Erythroblast (primary cell): ENCODE data around the gene GMEB2.
"Not testable (repeated sequence)": the region's sequence is repeated elsewhere in the genome, so short reads cannot be mapped to it uniquely, and the experiment has no call there.

Experiments
- DNase-seq, 2 experiments: peaks; one replicate each; lab custom pipeline; 2025; lab: John Stamatoyannopoulos, UW
- GATA1 ChIP-seq: IDR thresholded peaks from 2 replicates; pipeline ENCODE4 v1.6.1; 2011; ENCODE audit warnings: low read depth, mild to moderate bottlenecking, control low read depth, low read length, moderate library complexity
- POLR2A ChIP-seq: IDR thresholded peaks from 2 replicates; pipeline ENCODE4 v1.6.1; 2011; ENCODE audit warnings: mild to moderate bottlenecking, low read length

The GMEB2 gene

DNA sequence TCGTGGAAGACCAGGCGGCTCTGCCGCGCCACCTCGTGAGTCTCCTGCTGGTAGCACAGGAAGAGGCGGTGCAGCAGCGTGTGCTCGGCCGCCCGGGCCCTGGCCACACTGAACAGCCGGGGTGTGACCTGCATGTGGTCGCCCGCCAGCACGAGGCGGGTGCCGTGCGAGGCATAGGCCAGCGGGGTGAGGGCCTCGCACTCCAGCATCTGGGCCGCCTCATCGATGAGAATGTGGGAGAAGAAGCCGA lies 59.8 kb downstream of the GMEB2 start:
- no peak for DNase-seq

DNA sequence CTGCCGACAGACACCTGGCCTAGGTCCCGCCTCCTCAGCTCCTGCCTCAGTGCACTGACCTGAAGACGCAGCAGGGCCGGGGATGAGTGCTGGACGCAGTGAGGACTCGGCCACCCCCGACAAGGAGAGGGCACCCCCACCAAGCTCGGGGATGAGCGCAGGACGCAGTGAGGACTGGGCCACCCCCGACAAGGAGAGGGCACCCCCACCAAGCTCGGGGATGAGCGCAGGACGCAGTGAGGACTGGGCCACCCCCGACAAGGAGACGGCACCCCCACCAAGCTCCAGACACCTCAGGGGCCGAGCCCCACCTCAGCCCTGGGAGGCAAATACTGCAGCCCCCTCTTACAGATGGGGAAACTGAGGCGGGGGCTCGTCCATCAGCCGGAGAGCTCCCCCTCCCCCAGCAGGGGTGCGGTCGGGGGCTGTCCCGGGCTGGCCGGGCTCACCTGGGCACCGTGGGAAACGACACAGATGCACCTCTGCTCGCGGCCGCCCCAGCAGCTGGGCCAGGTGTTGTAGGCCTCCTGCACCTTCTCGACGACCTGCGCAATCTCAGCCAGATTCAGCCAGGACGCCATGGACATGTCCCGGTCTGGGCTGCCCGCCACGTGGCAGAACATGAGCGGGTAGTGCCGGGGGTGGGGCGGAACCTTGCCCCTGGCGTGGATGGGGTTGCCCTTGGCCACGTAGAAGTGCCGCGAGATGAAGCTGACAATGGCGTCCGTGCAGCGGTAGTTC lies 60.3 kb downstream of the GMEB2 start:
- no peak for DNase-seq
- TF ChIP-seq GATA1: no peak
- TF ChIP-seq POLR2A: no peak

More for the DNA sequence above, 59.8 kb downstream of the GMEB2 start:
- TF ChIP-seq GATA1 (no peak), POLR2A (no peak)

DNA sequence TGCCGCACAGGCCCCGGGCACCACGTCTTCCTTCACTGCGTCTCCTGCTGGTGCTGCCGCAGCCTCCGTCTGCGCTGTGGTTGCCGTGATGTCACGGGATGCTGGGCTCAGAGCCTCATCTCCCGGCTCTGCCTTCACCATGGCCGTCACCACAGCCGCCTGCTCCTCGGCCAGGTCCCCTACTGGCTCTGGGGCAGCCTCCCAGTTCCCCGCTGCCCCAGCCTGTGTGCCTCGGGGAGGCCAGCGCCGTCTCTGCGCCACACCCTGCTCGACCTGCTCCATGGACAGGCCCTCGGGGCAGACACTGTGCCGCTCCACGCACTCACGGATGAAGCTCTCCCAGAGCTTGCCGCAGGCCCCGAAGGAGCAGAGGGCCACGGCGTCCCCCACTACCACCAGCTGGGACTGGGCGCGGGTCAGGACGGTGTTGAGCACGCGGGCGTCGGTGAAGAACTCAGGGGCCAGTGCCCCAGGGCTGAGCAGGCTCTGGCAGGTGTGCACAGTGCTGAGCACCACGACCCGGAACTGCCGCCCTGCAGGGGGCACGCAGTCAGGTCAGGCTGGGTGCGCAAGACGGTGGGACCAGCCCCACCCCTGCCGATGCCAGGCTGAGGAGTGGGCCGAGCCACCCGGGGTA lies 61.1 kb downstream of the GMEB2 start:
- no peak for TF ChIP-seq GATA1
- TF ChIP-seq POLR2A: no peak
- DNase-seq: no peak

DNA sequence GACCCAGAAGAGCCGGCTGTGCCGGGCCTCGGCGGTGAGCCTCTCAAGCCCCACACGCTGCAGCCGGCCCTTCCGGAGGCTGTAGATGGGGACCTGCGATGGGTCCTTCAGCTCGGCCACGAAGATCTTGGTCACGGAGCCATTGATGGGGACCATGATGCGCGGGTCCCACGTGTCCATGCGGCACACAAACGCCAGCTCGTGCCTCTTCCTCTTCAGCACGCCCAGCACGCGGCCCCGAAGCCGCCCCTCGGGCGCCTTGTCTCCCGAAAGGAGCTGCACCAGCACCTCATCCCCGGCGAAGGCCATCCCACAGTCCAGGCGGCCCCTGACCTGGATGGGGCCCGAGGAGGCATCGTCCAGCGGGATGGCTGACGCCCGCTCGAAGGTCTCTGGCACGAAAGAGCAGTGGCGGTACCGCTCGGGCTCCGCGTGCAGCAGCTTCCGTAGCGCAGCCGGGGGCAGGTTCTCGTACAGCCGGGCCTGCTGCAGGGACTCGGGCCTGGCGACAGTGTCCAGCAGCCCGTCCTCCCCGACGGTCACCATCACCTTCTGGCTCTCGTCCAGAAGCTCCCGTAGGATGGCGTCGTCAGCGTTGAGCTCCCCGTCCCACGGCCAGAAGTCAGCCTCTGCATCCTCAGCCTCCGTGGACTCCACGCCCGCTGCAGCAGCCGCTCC lies 61.7 kb downstream of the GMEB2 start:
- TF ChIP-seq GATA1 (no peak), POLR2A (no peak)
- no peak for DNase-seq

DNA sequence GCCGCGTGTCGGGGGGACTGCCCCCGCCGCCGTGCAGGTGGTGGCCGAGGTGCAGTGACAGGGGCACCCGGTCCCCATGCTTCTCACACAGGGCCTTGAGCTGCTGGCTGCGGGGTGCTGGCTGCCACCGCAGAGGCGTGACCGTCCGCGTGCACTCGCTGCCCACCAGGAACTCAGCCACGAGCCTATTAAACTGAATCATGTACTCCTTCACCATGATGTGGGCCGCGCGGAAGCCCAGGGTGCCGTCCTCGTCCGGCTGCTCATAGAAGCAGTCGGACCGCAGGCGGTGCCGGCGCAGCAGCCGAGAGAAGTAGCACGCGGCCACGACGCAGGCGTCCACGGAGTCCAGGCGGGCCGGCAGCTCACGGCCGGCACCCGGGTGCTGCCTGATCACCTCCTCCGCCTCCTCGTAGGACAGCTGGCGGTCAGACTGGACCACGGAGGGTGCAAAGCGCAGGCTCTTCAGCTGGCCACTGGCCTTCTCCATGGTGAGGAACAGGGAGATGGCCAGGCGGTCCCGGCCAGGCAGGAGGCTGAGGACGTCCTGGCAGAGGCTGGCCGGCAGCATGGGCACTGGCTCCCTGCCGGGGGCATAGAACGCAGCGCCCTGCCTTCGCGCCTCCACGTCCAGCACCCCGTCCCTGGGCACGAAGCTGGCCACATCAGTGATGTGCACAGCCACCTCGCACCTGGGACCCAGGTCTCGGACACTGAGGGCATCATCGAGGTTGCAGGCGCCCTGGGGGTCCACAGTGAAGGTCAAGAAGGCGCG lies 62.7 kb downstream of the GMEB2 start:
- TF ChIP-seq POLR2A (no peak), GATA1 (no peak)
- DNase-seq: no peak

DNA sequence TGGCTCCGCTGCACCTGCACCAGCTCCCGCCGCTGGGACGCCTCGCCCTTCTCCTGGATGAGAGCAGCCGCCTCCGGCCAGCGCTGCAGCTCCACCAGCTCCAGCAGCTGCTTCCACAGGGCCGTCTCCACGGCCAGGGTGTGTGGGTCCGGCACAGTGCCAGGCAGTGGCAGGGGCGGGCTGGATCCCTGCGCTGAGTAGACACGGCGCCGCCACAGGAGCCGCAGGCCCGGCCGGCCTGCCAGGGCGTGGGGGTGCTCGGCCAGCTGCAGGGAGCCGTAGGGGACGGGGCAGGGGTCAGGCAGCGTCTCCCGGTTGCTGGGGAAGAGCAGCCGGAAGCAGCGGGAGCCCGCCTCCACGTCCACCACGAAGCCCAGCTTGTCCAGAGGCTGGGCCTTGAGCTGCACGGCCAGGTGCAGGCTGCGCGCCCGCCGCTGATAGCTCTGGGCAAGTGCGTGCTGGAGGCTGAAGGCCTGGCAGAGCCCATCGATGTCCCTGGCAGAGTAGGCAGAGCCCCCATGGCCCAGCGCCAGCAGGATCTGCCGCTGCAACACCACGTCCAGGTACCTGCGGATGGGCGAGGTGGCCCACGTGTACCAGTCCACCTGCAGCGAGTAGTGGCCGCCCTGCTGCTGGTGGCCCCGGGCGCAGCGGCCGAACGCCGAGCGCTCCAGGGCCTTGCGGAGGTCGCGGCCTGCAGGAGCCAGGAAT lies 63.5 kb downstream of the GMEB2 start:
- no peak for TF ChIP-seq POLR2A
- TF ChIP-seq GATA1: no peak
- DNase-seq: no peak

DNA sequence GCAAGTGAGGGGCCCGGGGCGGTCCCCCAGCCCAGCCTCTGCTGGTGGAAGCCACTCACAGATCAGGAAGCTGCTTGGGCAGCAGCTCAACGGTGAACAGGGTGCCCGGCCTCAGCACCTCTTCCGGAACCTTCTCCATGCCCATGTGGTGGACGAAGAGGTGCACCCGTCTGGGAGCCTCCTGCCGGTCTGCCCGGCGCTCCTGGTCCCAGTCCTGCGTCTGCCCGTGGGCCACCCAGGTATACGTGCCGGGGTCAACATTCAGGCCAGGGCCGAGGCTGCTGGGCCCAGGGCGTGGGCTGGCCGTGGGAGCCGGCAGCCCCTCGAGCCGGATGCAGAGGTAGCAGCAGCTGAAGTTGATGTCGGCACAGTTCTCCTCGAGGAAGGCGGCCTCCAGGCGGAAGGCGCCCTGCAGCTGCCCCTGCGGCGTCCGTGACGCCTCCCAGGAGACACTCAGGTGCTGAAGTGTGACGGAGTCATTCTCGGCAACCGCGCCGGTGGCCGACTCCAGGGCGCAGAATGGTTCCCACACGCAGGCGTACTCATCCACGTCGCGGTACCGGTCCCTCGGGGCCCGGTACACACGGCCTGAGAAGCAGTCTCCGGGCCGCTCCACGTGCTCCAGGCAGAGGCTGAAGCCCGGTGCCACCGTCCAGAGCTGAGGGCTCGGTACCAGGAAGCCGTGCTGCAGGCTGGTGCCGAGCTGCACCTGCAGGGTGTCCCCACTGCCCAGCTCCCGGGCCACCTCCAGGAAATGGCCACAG lies 64.3 kb downstream of the GMEB2 start:
- no peak for TF ChIP-seq POLR2A
- TF ChIP-seq GATA1: no peak
- no peak for DNase-seq

- no peak for DNase-seq
- TF ChIP-seq POLR2A (no peak), GATA1 (no peak)
Observed at GRCh38 chr20:63561624-63562396, 65.1 kb downstream of the GMEB2 start.

DNA sequence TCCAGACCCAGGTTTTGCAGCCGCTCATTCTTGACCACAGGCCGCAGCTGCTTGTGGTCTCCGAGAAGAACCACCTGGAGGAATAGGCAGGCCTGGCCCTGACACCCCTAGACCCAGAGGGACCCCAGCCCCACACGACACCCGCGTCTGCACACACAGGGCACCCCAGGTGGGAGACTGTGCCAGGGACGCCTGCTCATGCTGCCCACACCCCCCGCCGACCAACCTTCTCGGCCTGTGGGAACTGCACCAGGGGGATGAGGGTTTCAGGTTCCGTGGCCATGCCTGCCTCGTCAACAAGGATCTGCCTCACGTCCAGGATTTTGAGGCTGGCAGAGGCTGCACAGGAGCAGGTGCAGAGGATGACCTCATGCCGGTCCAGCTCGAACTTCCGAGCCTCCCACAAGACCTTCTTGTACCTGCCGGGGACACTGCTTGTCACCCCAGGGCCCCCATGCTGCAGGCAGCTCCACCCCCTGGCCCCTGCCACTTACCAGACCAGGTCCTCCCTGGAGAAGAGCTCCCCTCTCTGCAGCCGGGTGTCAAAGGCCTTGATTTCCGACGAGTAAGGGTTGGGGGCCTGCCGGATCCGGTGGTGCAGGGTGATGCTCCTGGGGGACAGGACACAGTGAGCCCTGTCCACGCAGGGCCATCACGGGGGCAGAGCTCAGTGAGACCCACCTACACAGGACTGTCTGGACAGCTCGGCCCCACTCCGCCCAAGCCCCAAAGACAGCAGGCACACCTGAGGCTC lies 65.9 kb downstream of the GMEB2 start:
- TF ChIP-seq GATA1 (no peak), POLR2A (no peak)
- no peak for DNase-seq

- no peak for DNase-seq
- TF ChIP-seq POLR2A: no peak
- TF ChIP-seq GATA1: no peak
Observed at GRCh38 chr20:63560333-63560805, 66.5 kb downstream of the GMEB2 start.

DNA sequence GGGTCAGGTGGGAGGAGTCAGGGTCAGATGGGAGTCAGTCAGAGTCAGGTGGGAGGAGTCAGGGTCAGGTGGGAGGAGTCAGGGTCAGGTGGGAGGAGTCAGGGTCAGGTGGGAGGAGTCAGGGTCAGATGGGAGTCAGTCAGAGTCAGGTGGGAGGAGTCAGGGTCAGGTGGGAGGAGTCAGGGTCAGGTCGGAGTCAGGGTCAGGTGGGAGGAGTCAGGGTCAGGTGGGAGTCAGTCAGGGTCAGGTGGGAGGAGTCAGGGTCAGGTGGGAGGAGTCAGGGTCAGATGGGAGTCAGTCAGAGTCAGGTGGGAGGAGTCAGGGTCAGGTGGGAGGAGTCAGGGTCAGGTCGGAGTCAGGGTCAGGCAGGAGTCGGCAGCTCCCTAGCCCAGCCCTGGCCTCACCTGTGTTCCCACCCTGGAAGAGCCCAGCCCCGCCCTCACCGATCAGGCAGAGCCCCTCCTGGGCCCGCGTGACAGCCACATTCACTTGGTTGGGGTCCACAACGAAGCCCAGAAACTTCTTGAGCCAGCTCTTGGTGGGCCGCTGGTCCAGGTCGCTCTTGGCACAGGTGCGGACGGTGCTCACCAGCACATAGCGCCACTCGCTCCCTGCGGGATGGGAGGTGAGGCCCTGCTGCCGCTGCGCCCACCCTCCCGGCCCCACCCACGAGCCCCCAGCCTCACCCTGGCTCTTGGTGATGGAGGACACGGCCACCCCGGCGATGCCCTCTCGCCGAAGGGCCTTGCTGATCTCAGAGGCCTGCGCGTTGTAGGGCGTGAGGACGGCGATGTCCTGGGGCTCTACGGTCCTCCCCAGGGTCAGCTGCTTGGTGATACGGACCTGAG lies 67.2 kb downstream of the GMEB2 start:
- DNase-seq: not testable (repeated sequence)
